GM13976 (cell line): ENCODE results near the gene LONP2.

Source experiments
- DNase-seq: peaks from one replicate; pipeline ENCODE4 v3.0.0; 2012; ENCODE audit warnings: low spot score
- in situ Hi-C: fragments of 300-500 bp; cut with MboI; formaldehyde crosslinking; loops from one replicate; pipeline ENCODE4 v1.12.0; 2022; ENCODE audit warnings: low sequenced_read_pairs, mixed read lengths, inconsistent platforms; ENCODE audit not compliant: unreplicated experiment
- TF ChIP-seq, protein P1 (sequence below): IDR thresholded peaks from 2 replicates; pipeline ENCODE4 v1.5.1; 2012; ENCODE audit warnings: borderline replicate concordance, mild to moderate bottlenecking; ENCODE audit not compliant: insufficient read depth; ENCODE audit errors: extremely low read depth, missing control alignments, control extremely low read depth

LONP2 gene

DNA sequence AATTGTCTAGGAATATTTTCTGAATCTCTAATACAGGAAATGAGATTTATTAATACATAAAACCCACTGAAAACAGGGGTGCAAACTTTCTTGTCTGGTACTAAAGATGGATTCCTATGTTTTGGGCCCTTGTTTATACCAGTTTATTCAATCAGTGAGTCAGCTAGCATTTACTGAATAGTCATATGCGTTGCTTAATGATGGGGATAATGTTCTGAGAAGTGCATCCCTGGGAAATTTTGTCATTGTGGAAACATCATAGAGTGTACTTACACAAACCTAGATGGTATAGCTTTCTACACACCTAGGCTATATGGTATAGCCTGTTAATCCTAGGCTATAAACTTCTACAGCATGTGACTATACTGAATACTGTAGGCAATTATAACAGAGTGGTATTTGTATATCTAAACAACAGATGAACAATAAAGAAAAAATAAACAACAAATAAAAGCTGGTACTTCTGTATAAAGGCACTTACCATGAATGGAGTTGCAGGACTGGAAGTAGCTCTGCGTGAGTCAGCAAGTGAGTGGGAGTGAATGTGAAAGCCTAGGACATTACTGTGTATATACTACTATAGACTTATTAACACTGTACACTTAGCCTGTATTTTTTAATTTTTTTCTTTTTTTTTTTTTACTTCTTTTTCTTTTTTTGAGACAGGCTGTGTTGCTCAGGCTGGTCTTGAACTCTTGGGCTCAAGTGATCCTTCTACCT, 77.4 kb downstream of the LONP2 start:
- in situ Hi-C loops, result no loop called here
- DNase-seq, result no peak
- TF ChIP-seq, protein P1, sequence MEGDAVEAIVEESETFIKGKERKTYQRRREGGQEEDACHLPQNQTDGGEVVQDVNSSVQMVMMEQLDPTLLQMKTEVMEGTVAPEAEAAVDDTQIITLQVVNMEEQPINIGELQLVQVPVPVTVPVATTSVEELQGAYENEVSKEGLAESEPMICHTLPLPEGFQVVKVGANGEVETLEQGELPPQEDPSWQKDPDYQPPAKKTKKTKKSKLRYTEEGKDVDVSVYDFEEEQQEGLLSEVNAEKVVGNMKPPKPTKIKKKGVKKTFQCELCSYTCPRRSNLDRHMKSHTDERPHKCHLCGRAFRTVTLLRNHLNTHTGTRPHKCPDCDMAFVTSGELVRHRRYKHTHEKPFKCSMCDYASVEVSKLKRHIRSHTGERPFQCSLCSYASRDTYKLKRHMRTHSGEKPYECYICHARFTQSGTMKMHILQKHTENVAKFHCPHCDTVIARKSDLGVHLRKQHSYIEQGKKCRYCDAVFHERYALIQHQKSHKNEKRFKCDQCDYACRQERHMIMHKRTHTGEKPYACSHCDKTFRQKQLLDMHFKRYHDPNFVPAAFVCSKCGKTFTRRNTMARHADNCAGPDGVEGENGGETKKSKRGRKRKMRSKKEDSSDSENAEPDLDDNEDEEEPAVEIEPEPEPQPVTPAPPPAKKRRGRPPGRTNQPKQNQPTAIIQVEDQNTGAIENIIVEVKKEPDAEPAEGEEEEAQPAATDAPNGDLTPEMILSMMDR, result no peak

DNA sequence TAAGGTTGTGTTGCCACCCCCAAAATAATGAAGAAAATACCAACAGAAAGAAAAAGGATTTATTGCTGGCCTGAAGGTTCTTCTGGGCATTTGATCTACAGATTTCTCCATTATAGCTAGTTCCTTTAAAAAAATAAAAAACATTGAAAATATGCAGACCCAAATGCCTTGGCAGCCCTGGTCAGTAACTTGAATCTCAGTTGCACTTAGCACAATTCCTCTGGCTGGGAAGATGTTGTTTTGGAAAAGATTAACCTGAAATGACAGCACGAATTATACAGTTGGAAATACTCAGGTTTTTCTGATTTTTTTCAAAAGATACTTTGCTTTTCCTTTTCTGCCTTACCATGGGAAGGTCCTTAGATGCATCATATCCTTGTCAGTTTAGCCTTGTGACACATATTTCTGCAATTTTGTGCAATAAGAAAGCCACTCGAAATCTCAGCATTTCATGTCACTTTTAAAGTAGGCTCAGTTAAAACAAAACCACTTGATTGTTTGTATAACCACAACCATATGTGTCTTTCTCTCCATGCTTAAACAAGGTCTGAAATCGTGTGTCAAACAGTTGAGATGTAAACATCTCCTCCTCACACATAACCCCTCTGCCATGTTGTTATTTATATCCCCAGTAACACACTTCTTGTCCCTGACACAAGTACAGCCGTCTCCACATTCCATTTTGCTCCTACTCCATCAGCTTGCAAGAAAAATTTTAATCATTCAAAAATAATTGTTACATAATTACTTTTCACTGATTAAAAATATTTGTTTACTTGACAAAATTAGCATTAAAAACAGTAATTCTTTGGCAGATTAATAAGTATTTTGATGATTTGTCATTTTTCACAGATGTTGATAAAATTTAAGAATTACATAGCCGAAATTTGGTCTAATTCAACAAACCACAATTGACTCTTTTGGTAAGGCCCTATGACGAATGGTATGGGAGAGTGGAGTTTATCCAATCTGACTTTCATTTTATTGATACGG, 80.0 kb downstream of the LONP2 start:
- TF ChIP-seq, protein P1, result no peak
- in situ Hi-C loops, result no loop called here
- no peak for DNase-seq

DNA sequence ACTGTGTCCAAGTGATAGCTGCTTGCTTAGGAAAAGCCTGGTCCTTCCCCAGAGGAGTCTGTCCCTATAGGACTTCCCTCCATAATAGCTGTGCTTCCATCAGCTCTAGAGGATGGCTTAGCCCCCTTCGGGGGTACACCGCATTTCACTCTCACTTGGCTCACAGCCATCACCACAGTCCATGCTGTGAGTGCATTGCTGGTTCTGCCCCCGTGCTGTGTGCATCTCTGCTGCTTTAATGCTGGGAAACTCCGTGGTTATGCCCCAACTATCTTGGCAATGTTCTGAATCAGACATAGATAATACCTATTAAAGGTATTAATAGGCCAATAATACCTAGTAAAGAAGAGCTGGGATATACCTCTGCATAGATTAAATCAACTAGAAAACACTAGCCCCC, 82.8 kb downstream of the LONP2 start:
- in situ Hi-C loops, result no loop called here
- TF ChIP-seq, protein P1, result no peak
- DNase-seq, result no peak

DNA sequence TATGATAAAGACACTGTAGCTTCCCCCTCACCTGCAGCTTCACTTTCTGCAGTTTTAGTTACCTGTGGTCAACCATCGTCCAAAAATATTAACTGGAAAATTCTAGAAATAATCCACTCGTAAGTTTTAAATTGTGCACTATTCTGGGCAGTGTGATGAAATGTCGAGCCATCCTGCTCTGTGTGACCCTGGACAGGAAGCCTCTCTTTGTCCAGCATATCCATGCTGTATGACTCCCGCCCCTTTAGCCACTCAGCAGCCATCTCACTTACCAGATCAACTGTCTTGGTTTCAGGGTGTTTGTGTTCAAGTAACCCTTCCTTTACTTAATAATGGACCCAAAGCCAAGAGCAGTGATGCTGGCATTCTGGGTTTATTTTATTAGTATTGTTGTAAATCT, 85.0 kb downstream of the LONP2 start:
- DNase-seq, result no peak
- in situ Hi-C loops, result no loop called here
- TF ChIP-seq, protein P1, result no peak

DNA sequence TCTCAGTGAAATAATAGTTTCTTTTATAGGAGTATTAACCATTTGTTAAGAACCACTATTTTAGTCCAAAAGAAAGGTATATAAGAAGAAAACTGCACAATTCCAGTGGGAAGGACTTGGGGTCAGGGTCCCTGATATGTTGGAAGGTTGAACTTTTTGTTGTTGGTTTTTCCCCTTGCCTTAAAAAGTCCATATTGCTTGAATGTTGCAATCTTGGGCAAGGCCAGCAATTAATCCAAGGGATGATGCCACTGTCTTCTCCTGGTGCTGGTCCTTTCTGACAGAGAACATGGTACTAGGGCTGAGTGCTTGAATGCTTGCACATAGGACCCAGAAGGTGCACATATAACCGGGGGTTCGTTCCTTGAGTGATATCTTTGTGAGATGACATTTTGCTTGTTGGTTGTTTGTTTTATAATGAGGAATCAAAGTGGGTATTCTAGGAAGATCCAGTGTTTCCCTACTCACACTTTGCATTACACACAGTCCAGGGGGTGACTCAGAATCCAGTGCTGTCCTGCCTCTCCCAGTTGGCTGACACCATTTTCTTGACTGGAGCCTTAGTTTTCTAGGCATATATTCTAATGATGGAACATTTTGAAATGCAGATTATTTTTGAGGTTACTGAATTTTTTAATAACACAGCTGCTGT, 86.2 kb downstream of the LONP2 start:
- no peak for DNase-seq
- in situ Hi-C loops, result no loop called here
- TF ChIP-seq, protein P1, result no peak

DNA sequence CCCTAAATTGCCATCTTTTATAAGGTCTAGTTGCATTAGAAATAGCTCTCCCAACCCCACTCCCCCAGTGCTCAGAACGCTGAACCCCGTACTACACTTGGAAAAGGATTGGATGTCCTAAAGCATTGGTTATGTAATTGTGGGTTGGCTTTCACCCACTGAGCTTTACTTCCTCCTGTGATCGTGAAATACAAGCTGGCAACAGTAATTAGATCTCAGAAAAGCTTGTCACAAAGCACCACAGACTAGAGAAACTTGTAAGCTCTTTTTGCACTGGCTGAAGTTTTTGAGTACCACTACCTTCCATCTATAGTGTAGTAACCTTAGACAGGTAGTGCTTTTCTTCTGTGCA, 86.7 kb downstream of the LONP2 start:
- TF ChIP-seq, protein P1, result no peak
- DNase-seq, result no peak
- in situ Hi-C loops, result no loop called here
